Measurements from ENCODE around the gene PLAAT3.
"Not testable (repeated sequence)": the region's sequence is repeated elsewhere in the genome, so short reads cannot be mapped to it uniquely, and the experiment has no call there.

Gene PLAAT3

GRCh38 chr11:63535734-63536133 lies 78.5 kb downstream of the PLAAT3 start:
- no peak for DNase-seq

- no peak for DNase-seq
Observed at GRCh38 chr11:63534895-63535461, 79.3 kb downstream of the PLAAT3 start.

- DNase-seq, result no peak
Observed at GRCh38 chr11:63534076-63534475, 80.2 kb downstream of the PLAAT3 start.

GRCh38 chr11:63532799-63533475 lies 81.3 kb downstream of the PLAAT3 start:
- no peak for DNase-seq

- DNase-seq, result no peak
Observed at GRCh38 chr11:63532117-63532516, 82.1 kb downstream of the PLAAT3 start.

GRCh38 chr11:63531074-63531792 lies 83.0 kb downstream of the PLAAT3 start:
- DNase-seq, result peak; percentile 79

- no peak for DNase-seq
Observed at GRCh38 chr11:63530021-63530420, 84.2 kb downstream of the PLAAT3 start.

GRCh38 chr11:63529373-63529772 lies 84.9 kb downstream of the PLAAT3 start:
- DNase-seq, result not testable (repeated sequence)

GRCh38 chr11:63528729-63529278 lies 85.4 kb downstream of the PLAAT3 start:
- not testable (repeated sequence) for DNase-seq

GRCh38 chr11:63528156-63528555 lies 86.1 kb downstream of the PLAAT3 start:
- DNase-seq, result not testable (repeated sequence)

- DNase-seq, result no peak
Observed at GRCh38 chr11:63527667-63528066, 86.6 kb downstream of the PLAAT3 start.

Measured in activated effector memory CD4-positive, alpha-beta T cell treated with anti-CD3 and anti-CD28 coated beads, Interleukin-2, amount 50 U/mL, for 16 hours (primary cell).